Hepatocyte (in vitro differentiated cells): Measurements from ENCODE around the gene PNKP. TPM values are rescaled to one million over a fixed set of nuclear protein-coding genes. Genes with fewer than 3 reads are reported as not detected.

Experiments used
- DNase-seq: peaks from one replicate; pipeline ENCODE4 v3.0.0-alpha.2; 2016; ENCODE audit warnings: low spot score
- H2AFZ ChIP-seq: fragments of 200-600 bp; sonication (generic); 2 replicates; pipeline ENCODE4 v1.6.0; 2016; ENCODE audit warnings: antibody characterized with exemption, mild to moderate bottlenecking
- H3K27ac ChIP-seq: fragments of 200-600 bp; sonication (generic); 2 replicates; pipeline ENCODE4 v1.5.1; 2016; ENCODE audit warnings: mild to moderate bottlenecking
- H3K27me3 ChIP-seq: fragments of 200-600 bp; sonication (generic); 2 replicates; pipeline ENCODE4 v1.6.1; 2016
- H3K36me3 ChIP-seq: fragments of 200-600 bp; sonication (generic); replicated peaks from 2 replicates; pipeline ENCODE4 v1.5.1; 2016; ENCODE audit warnings: low read depth; ENCODE audit not compliant: insufficient read depth
- H3K4me1 ChIP-seq: fragments of 200-600 bp; sonication (generic); 2 replicates; pipeline ENCODE4 v1.5.1; 2016; ENCODE audit warnings: mild to moderate bottlenecking, moderate library complexity; ENCODE audit not compliant: insufficient read depth
- H3K4me2 ChIP-seq: fragments of 200-600 bp; sonication (generic); 2 replicates; pipeline ENCODE4 v1.6.0; 2016
- H3K4me3 ChIP-seq: fragments of 200-600 bp; sonication (generic); 2 replicates; pipeline ENCODE4 v1.5.1; 2016; ENCODE audit warnings: mild to moderate bottlenecking
- H3K79me2 ChIP-seq: fragments of 200-600 bp; sonication (generic); 2 replicates; pipeline ENCODE4 v1.6.0; 2017; ENCODE audit warnings: mild to moderate bottlenecking
- H3K9me2 ChIP-seq: fragments of 200-600 bp; sonication (generic); replicated peaks from 2 replicates; pipeline ENCODE4 v1.6.0; 2017; ENCODE audit warnings: mild to moderate bottlenecking; ENCODE audit not compliant: insufficient read depth
- H3K9me3 ChIP-seq: fragments of 200-600 bp; sonication (generic); 2 replicates; pipeline ENCODE4 v1.5.1; 2016; ENCODE audit warnings: low read depth, mild to moderate bottlenecking
- H4K20me1 ChIP-seq: fragments of 200-600 bp; sonication (generic); 2 replicates; pipeline ENCODE4 v1.6.0; 2016; ENCODE audit warnings: mild to moderate bottlenecking; ENCODE audit not compliant: insufficient read depth, poor library complexity, severe bottlenecking
- CTCF ChIP-seq: fragments of 200-600 bp; sonication (generic); IDR thresholded peaks from 2 replicates; pipeline ENCODE4 v1.5.1; 2016; ENCODE audit warnings: antibody characterized with exemption, mild to moderate bottlenecking; ENCODE audit not compliant: poor library complexity
- EZH2 ChIP-seq: fragments of 200-600 bp; sonication (generic); IDR thresholded peaks from 2 replicates; pipeline ENCODE4 v1.6.1; 2016; ENCODE audit warnings: antibody characterized with exemption, mild to moderate bottlenecking, borderline replicate concordance
- EZH2phosphoT487 ChIP-seq: fragments of 200-600 bp; sonication (generic); IDR thresholded peaks from one replicate; pipeline ENCODE4 v1.6.1; 2018; ENCODE audit warnings: antibody characterized with exemption, mild to moderate bottlenecking, low read depth, moderate library complexity; ENCODE audit not compliant: unreplicated experiment, severe bottlenecking
- WGBS: methylation state at CpG from one replicate; pipeline ENCODE4 v1.1.6; 2016; ENCODE audit warnings: low lambda C conversion rate; ENCODE audit errors: missing lambda C conversion rate; 5-methylcytosine and 5-hydroxymethylcytosine counted together
- polyA plus RNA-seq: library from polyadenylated mRNA; unstranded; fragments of >200 nt; fragmentation: Nextera tagmentation; extraction: Ambion mirVana; gene quantifications from 2 replicates; pipeline ENCODE4 v1.2.1, GENCODE V29; 2016
- total RNA-seq: library from RNA; depleted of rRNA; stranded (reverse); fragments of >200 nt; gene quantifications from 2 replicates; pipeline ENCODE4 v1.2.3, GENCODE V29; 2014

The PNKP gene
- total and polyA plus RNA-seq, 2 experiments from 2014 or later = 27.0 to 68.6 TPM

- Histone ChIP-seq H4K20me1 (peaks cover 57% of the 10 kb centered on the region), H3K9me3 (no peaks in the 10 kb centered on the region), H3K36me3 (peaks cover 5% of the 10 kb centered on the region), H3K27me3 (no peaks in the 10 kb centered on the region), H3K4me2 (no peak overlapping the region), H3K4me3 (no peak overlapping the region), H3K9me2 (no peaks in the 10 kb centered on the region), H3K79me2 (peaks cover 37% of the 10 kb centered on the region), H3K27ac (no peak overlapping the region), H2AFZ (no peak overlapping the region), H3K4me1 (peaks cover 9% of the 10 kb centered on the region)
- TF ChIP-seq EZH2phosphoT487 = no peak
- no peak for TF ChIP-seq CTCF
- no peak for TF ChIP-seq EZH2
- 97% methylated on average over 4 of the region's 5 CpGs for WGBS
- no peak for DNase-seq
These were observed 9.6 kb downstream of the PNKP start for GRCh38 chr19:49857838-49858087.

- TF ChIP-seq EZH2phosphoT487 (no peak), CTCF (no peak), EZH2 (no peak)
- Histone ChIP-seq H3K27ac (no peak overlapping the region), H3K79me2 (peaks cover 42% of the 10 kb centered on the region), H3K4me3 (no peak overlapping the region), H3K9me3 (no peaks in the 10 kb centered on the region), H4K20me1 (peaks cover 62% of the 10 kb centered on the region), H2AFZ (no peak overlapping the region), H3K9me2 (no peaks in the 10 kb centered on the region), H3K36me3 (peaks cover 5% of the 10 kb centered on the region), H3K27me3 (no peaks in the 10 kb centered on the region), H3K4me2 (no peak overlapping the region), H3K4me1 (peaks cover 14% of the 10 kb centered on the region)
- no peak for DNase-seq
- 95% methylated on average over 26 of the region's 26 CpGs for WGBS
These were observed 10.1 kb downstream of the PNKP start for GRCh38 chr19:49857061-49857837.

GRCh38 chr19:49856574-49857021, 10.8 kb downstream of the PNKP start:
- Histone ChIP-seq H3K4me3 (no peak overlapping the region), H4K20me1 (peaks cover 69% of the 10 kb centered on the region), H3K27ac (no peak overlapping the region), H3K4me2 (no peak overlapping the region), H3K9me2 (no peaks in the 10 kb centered on the region), H3K36me3 (peaks cover 5% of the 10 kb centered on the region), H3K27me3 (no peaks in the 10 kb centered on the region), H2AFZ (no peak overlapping the region), H3K9me3 (no peaks in the 10 kb centered on the region), H3K4me1 (peaks cover 17% of the 10 kb centered on the region), H3K79me2 (peaks cover 48% of the 10 kb centered on the region)
- WGBS = 95% methylated on average over 9 of the region's 18 CpGs
- TF ChIP-seq EZH2 (no peak), CTCF (no peak), EZH2phosphoT487 (no peak)
- DNase-seq = no peak
